Sigmoid colon (tissue), 4 donors: ENCODE measurements around the gene PCNT.

Experiments
- EP300 ChIP-seq, 4 donors: sonication (generic); formaldehyde crosslinking; IDR thresholded peaks; one replicate each; pipeline ENCODE4 v1.6.1; 2017; ENCODE audit warnings: antibody characterized with exemption in 4 of 4
- POLR2A ChIP-seq, 2 donors: fragments of 450-650 bp; IDR thresholded peaks; one replicate each; pipeline ENCODE4 v1.6.1; 2016; ENCODE audit warnings: antibody characterized with exemption in 2 of 2, mild to moderate bottlenecking in 2 of 2, moderate library complexity in 2 of 2
- POLR2AphosphoS5 ChIP-seq, 4 donors: sonication (generic); formaldehyde crosslinking; IDR thresholded peaks; one replicate each; pipeline ENCODE4 v1.6.1; 2017; ENCODE audit warnings: antibody characterized with exemption in 4 of 4
- TF ChIP-seq, protein P1 (sequence below), 4 experiments: fragments of 450-650 bp in 3 of 4; fragments of 200-600 bp in 1 of 4; IDR thresholded peaks; one replicate each; pipeline ENCODE4 v1.5.1; 2016 to 2019; ENCODE audit warnings: antibody characterized with exemption in 4 of 4, mild to moderate bottlenecking in 3 of 4, moderate library complexity in 2 of 4

DNA sequence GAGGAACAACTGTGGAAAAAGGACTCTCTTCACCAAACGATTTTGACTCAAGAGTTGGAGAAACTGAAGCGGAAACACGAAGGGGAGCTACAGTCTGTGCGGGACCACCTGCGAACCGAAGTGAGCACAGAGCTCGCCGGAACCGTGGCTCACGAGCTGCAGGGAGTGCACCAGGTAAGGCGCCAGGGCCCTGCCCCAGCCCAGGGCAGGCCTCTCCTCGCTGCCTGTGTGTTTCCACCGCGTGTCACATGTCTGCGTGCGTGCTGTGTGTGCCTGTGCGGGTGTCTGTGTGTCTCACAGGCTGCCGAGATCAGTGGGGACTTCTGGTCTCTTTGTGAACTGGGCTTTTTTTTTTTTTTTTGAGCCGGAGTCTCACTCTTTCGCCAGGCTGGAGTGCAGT is 43.0 kb downstream of the PCNT start:
- TF ChIP-seq, protein P1, sequence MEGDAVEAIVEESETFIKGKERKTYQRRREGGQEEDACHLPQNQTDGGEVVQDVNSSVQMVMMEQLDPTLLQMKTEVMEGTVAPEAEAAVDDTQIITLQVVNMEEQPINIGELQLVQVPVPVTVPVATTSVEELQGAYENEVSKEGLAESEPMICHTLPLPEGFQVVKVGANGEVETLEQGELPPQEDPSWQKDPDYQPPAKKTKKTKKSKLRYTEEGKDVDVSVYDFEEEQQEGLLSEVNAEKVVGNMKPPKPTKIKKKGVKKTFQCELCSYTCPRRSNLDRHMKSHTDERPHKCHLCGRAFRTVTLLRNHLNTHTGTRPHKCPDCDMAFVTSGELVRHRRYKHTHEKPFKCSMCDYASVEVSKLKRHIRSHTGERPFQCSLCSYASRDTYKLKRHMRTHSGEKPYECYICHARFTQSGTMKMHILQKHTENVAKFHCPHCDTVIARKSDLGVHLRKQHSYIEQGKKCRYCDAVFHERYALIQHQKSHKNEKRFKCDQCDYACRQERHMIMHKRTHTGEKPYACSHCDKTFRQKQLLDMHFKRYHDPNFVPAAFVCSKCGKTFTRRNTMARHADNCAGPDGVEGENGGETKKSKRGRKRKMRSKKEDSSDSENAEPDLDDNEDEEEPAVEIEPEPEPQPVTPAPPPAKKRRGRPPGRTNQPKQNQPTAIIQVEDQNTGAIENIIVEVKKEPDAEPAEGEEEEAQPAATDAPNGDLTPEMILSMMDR (IDR thresholded peaks at IDR 0.05), result no peak
- no peak for TF ChIP-seq POLR2AphosphoS5 (IDR thresholded peaks at IDR 0.05)
- no peak for TF ChIP-seq POLR2A (IDR thresholded peaks at IDR 0.05)
- no peak for TF ChIP-seq EP300 (IDR thresholded peaks at IDR 0.05)
